OCI-LY7 (cell line): ENCODE measurements around the gene BICDL2.

ENCODE experiments used
- EZH2phosphoT487 ChIP-seq: fragments of 200-600 bp; sonication (generic); IDR thresholded peaks from 2 replicates; pipeline ENCODE4 v1.6.1; 2018; ENCODE audit warnings: low read depth, borderline replicate concordance, mild to moderate bottlenecking, mixed run types, antibody characterized with exemption, low read length, moderate library complexity, mixed read lengths
- TF ChIP-seq, protein P1 (sequence below): fragments of 200-600 bp; sonication (generic); conservative IDR thresholded peaks from 2 replicates; pipeline ENCODE4 v1.5.1; 2014; ENCODE audit warnings: mild to moderate bottlenecking, antibody characterized with exemption, low read length, moderate library complexity, mixed read lengths

DNA sequence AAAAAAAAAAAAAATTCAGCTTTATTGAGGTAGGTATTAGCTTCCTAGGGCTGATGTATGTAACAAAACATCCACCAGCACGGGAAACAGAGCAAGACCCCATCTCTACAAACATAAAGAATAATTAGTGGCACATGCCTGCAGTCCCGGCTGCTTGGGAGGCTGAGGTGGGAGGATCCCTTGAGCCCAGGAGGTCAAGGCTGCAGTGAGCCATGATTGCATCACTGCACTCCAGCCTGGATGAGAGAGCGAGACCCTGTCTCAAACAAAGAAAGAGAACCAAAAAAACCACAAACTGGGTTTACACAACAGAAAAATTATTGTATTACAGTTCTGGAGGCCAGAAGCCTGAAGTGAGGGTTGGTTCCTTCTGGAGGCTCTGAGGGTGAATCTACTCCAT is 5.6 kb upstream of the BICDL2 start:
- TF ChIP-seq, protein P1, sequence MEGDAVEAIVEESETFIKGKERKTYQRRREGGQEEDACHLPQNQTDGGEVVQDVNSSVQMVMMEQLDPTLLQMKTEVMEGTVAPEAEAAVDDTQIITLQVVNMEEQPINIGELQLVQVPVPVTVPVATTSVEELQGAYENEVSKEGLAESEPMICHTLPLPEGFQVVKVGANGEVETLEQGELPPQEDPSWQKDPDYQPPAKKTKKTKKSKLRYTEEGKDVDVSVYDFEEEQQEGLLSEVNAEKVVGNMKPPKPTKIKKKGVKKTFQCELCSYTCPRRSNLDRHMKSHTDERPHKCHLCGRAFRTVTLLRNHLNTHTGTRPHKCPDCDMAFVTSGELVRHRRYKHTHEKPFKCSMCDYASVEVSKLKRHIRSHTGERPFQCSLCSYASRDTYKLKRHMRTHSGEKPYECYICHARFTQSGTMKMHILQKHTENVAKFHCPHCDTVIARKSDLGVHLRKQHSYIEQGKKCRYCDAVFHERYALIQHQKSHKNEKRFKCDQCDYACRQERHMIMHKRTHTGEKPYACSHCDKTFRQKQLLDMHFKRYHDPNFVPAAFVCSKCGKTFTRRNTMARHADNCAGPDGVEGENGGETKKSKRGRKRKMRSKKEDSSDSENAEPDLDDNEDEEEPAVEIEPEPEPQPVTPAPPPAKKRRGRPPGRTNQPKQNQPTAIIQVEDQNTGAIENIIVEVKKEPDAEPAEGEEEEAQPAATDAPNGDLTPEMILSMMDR: no peak
- no peak for TF ChIP-seq EZH2phosphoT487
